Measurements from ENCODE around the gene TSHR. TPM values are rescaled to one million over a fixed set of nuclear protein-coding genes. Genes with fewer than 3 reads are reported as not detected.

The TSHR gene
- total and polyA plus RNA-seq, 2 donors (not counting 3 experiments of a cell fraction or from before 2014, with no cell fraction given) = not detected

- no peaks in the 10 kb centered on the region for H3K36me3 ChIP-seq (ENCODE audit: control insufficient read depth in 2 of 2, extremely low read depth in 1 of 2, insufficient read depth in 2 of 2, low read length in 2 of 2)
- H3K27ac ChIP-seq (ENCODE audit: insufficient read depth, low read depth, low read length) = no peak overlapping the region
- CTCF ChIA-PET = no interaction called here
- TF ChIP-seq EZH2 (IDR thresholded peaks at IDR 0.05; ENCODE audit: borderline replicate concordance, low read depth, low read length, severe bottlenecking) (no peak), MAX (IDR thresholded peaks at IDR 0.05; ENCODE audit: insufficient read depth, insufficient read length) (no peak), JUN (IDR thresholded peaks at IDR 0.05; ENCODE audit: borderline replicate concordance, insufficient read depth, insufficient read length, low read depth) (no peak)
- no TSS peak for BruUV-seq (replicated peaks)
- DNase-seq (ENCODE audit: low read depth, low spot score) (no peak), FAIRE-seq (no peak)
- no peaks in the 10 kb centered on the region for H3K9me3 ChIP-seq (replicated peaks; ENCODE audit: control insufficient read depth, insufficient read depth, low read length)
- no peaks in the 10 kb centered on the region for H3K27me3 ChIP-seq (ENCODE audit: control insufficient read depth in 2 of 2, insufficient read depth in 2 of 2, low read length in 2 of 2)
- no peak overlapping the region for H3K4me3 ChIP-seq (replicated peaks in 1 of 3; ENCODE audit: insufficient read depth in 1 of 3, low read depth in 1 of 3, low read length in 3 of 3)
- no peaks in the 10 kb centered on the region for H3K79me2 ChIP-seq (ENCODE audit: control insufficient read depth, insufficient read depth, low read length)
- no peak overlapping the region for H2AFZ ChIP-seq (ENCODE audit: low read depth, low read length)
- POLR2A ChIA-PET = no interaction called here
- H3K9me1 ChIP-seq (replicated peaks; ENCODE audit: control insufficient read depth, extremely low read depth, insufficient read depth, low read length) = no peaks in the 10 kb centered on the region
- no peaks in the 10 kb centered on the region for H4K20me1 ChIP-seq (replicated peaks; ENCODE audit: control insufficient read depth, extremely low read depth, insufficient read depth, low read length)
- no peak overlapping the region for H3K9ac ChIP-seq (replicated peaks; ENCODE audit: extremely low read depth, insufficient read depth, low read length)
- no peaks in the 10 kb centered on the region for H3K4me1 ChIP-seq (ENCODE audit: control insufficient read depth, extremely low read depth, insufficient read depth, low read length)
- intact Hi-C loops (cut with micrococcal nuclease) = no loop called here
- H3K4me2 ChIP-seq (ENCODE audit: insufficient read depth, low read length) = no peak overlapping the region
- dilution Hi-C loops (cut with MboI; ENCODE audit: extremely low pct_ligation_motif_present, low sequenced_read_pairs) = no loop called here
Measured at GRCh38 chr14:81023095-81023710, 67.8 kb downstream of the TSHR start.

GRCh38 chr14:81028461-81028860, 73.0 kb downstream of the TSHR start:
- no peak overlapping the region for H3K4me3 ChIP-seq (replicated peaks in 1 of 3; ENCODE audit: insufficient read depth in 1 of 3, low read depth in 1 of 3, low read length in 3 of 3)
- BruUV-seq (replicated peaks) = no TSS peak

More at GRCh38 chr14:81028461-81028860, 73.0 kb downstream of the TSHR start:
- Histone ChIP-seq H3K9me1 (replicated peaks; ENCODE audit: control insufficient read depth, extremely low read depth, insufficient read depth, low read length) (no peaks in the 10 kb centered on the region), H3K79me2 (ENCODE audit: control insufficient read depth, insufficient read depth, low read length) (no peaks in the 10 kb centered on the region), H3K4me2 (ENCODE audit: insufficient read depth, low read length) (no peak overlapping the region), H3K4me1 (ENCODE audit: control insufficient read depth, extremely low read depth, insufficient read depth, low read length) (no peaks in the 10 kb centered on the region), H3K9ac (replicated peaks; ENCODE audit: extremely low read depth, insufficient read depth, low read length) (no peak overlapping the region), H3K27me3 (ENCODE audit: control insufficient read depth in 2 of 2, insufficient read depth in 2 of 2, low read length in 2 of 2) (no peaks in the 10 kb centered on the region), H3K36me3 (ENCODE audit: control insufficient read depth in 2 of 2, extremely low read depth in 1 of 2, insufficient read depth in 2 of 2, low read length in 2 of 2) (no peaks in the 10 kb centered on the region), H3K27ac (ENCODE audit: insufficient read depth, low read depth, low read length) (no peak overlapping the region), H3K9me3 (replicated peaks; ENCODE audit: control insufficient read depth, insufficient read depth, low read length) (no peaks in the 10 kb centered on the region), H4K20me1 (replicated peaks; ENCODE audit: control insufficient read depth, extremely low read depth, insufficient read depth, low read length) (no peaks in the 10 kb centered on the region), H2AFZ (ENCODE audit: low read depth, low read length) (no peak overlapping the region)
- dilution Hi-C loops (cut with MboI; ENCODE audit: extremely low pct_ligation_motif_present, low sequenced_read_pairs) = no loop called here
- DNase-seq (ENCODE audit: low read depth, low spot score) (no peak), FAIRE-seq (no peak)
- POLR2A ChIA-PET = no interaction called here
- intact Hi-C loops (cut with micrococcal nuclease) = no loop called here
- CTCF ChIA-PET = no interaction called here
- no peak for TF ChIP-seq MYC (IDR thresholded peaks at IDR 0.05; ENCODE audit: low read depth, low read length)
- TF ChIP-seq POLR2AphosphoS5 (IDR thresholded peaks at IDR 0.05; ENCODE audit: insufficient read depth, low read depth, low read length) = no peak
- TF ChIP-seq POLR2A (IDR thresholded peaks at IDR 0.05; ENCODE audit: low read depth, low read length) = no peak
- no peak for TF ChIP-seq FOS (IDR thresholded peaks at IDR 0.05; ENCODE audit: borderline replicate concordance, insufficient read depth, low read length)
